HUES64 (cell line): ENCODE data around the gene RGL2.
A peak's percentile ranks its signal among the peaks of the same experiment; 100 is the strongest.

Experiments
- H3K27ac ChIP-seq: 2 replicates; pipeline ENCODE4 v1.7.0; 2013; ENCODE audit warnings: low read depth, low read length, inconsistent platforms
- H3K27me3 ChIP-seq: 2 replicates; pipeline ENCODE4 v1.6.1; 2013; ENCODE audit warnings: mild to moderate bottlenecking, low read length; ENCODE audit not compliant: insufficient read depth
- H3K36me3 ChIP-seq: 2 replicates; pipeline ENCODE4 v1.6.1; 2013; ENCODE audit warnings: mild to moderate bottlenecking, low read length; ENCODE audit not compliant: insufficient read depth
- H3K4me1 ChIP-seq: 2 replicates; pipeline ENCODE4 v1.6.1; 2013; ENCODE audit warnings: mild to moderate bottlenecking, low read length, moderate library complexity; ENCODE audit not compliant: insufficient read depth
- H3K4me3 ChIP-seq: 2 replicates; pipeline ENCODE4 v1.5.1; 2013; ENCODE audit warnings: mild to moderate bottlenecking, low read length, moderate library complexity
- H3K9ac ChIP-seq: 2 replicates; pipeline ENCODE4 v1.6.1; 2013; ENCODE audit warnings: mild to moderate bottlenecking, low read depth, low read length
- H3K9me3 ChIP-seq: 2 replicates; pipeline ENCODE4 v1.6.1; 2013; ENCODE audit warnings: low read depth, low read length; ENCODE audit not compliant: insufficient read depth
- WGBS: fragments of 150-250, 120-280 bp; methylation state at CpG from one replicate; pipeline ENCODE4 v1.1.7; 2013; ENCODE audit warnings: missing lambda C conversion rate; 5-methylcytosine and 5-hydroxymethylcytosine counted together

Gene RGL2

GRCh38 chr6:33330736-33331135 is 32.0 kb upstream of the RGL2 start:
- Histone ChIP-seq H3K4me1 (no peaks in the 10 kb centered on the region), H3K36me3 (no peaks in the 10 kb centered on the region), H3K27ac (no peak overlapping the region), H3K9me3 (no peaks in the 10 kb centered on the region), H3K4me3 (no peak overlapping the region), H3K27me3 (no peaks in the 10 kb centered on the region), H3K9ac (no peak overlapping the region)
- 92% methylated on average over 10 of the region's 10 CpGs for WGBS

DNA sequence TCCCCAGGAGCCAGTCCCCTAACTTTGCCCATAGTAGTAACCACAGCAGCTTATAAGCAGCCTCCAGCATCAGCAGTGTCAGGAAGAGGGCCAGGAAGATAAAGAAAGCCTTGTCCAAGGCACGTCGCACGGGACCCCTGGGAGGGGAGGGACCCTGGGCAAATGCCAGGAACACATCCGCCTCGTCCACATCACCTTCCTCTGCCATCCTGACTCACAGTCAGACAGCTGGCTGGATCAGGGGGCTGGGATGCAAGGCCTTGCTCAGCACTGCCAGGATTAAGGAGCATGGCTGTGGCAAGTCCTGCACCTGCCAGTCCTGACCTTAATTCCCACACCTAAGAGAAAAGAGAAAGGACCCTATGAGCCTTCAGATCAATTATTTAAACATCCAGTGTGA is 30.3 kb upstream of the RGL2 start:
- WGBS, result 86% methylated on average over 5 of the region's 5 CpGs

DNA sequence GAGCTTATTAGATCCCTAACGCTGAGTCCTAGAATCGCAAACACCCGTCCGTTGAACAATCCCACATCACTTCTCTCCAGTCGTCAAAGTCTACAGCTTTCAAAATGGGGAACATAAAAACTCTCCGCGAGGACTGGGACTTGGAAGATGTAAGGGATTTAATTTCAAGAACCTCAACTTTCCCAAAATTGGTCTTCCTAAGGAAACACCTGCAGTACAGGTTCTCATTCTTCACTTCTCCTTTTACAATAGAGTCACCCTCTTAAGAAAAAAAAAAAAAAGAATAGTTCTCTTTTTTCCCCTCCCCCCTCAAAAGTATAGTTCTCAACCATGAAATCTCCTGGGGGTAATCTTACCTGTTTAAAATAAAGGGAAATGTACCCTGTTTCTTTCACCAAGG is 25.4 kb upstream of the RGL2 start:
- WGBS, result 63% methylated on average over 7 of the region's 7 CpGs
- H3K27ac ChIP-seq, result no peak overlapping the region
- peaks cover 17% of the 10 kb centered on the region for H3K4me1 ChIP-seq
- peak overlapping the region; percentile 76 for H3K4me3 ChIP-seq
- peaks cover 24% of the 10 kb centered on the region for H3K36me3 ChIP-seq
- peak overlapping the region; percentile 37; the same call in 1 of the 2 replicates for H3K9ac ChIP-seq
- no peaks in the 10 kb centered on the region for H3K9me3 ChIP-seq
- no peaks in the 10 kb centered on the region for H3K27me3 ChIP-seq

More for the DNA sequence above, 30.3 kb upstream of the RGL2 start:
- H3K9ac ChIP-seq, result no peak overlapping the region
- H3K27me3 ChIP-seq, result no peaks in the 10 kb centered on the region
- H3K9me3 ChIP-seq, result no peaks in the 10 kb centered on the region
- H3K36me3 ChIP-seq, result no peaks in the 10 kb centered on the region
- no peak overlapping the region for H3K27ac ChIP-seq
- no peak overlapping the region for H3K4me3 ChIP-seq
- H3K4me1 ChIP-seq, result peaks cover 3% of the 10 kb centered on the region; the same call in 1 of the 2 replicates

DNA sequence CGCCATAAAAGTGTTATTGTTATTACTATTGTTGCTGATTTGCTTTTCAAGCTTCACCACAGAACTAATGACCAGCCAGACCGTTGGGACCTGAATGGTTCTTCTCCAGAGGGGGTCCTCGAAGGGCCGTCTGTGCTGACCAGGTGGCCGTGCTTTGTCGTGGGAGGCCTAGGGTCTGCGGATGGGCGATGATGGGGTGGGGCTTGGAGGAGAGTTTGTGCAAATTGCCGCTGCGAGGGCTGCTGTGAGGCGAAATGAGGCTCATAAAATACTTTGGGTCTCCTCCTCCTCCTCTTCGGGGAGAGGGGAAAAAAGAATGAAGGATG is 24.8 kb upstream of the RGL2 start:
- peak overlapping the region; percentile 76 for H3K4me3 ChIP-seq
- 4% methylated on average over 11 of the region's 12 CpGs for WGBS
- no peaks in the 10 kb centered on the region for H3K27me3 ChIP-seq
- H3K27ac ChIP-seq, result peak overlapping the region; percentile 80
- H3K9ac ChIP-seq, result peak overlapping the region; percentile 37
- peaks cover 21% of the 10 kb centered on the region for H3K4me1 ChIP-seq
- no peaks in the 10 kb centered on the region for H3K9me3 ChIP-seq
- peaks cover 29% of the 10 kb centered on the region for H3K36me3 ChIP-seq

DNA sequence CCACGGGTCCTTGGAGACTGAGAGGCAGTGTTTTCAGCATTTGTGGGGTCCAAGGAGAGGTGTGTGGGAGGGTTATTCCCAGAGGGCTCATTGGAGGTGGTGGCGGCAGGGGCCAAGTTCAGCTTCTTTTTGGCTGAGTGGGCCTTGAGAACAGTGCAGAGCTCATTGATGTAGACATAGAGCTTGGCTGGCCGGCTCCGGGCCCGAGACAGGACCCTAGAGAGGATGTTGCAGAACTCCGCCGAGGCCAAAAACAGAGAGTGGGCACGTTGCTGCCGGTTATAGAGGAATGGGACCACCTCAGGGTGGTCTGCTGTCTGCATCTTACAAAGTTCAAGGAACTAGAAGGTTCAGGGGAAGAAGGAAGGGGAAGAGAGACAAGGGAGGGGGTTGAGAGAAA is 22.5 kb upstream of the RGL2 start:
- peak overlapping the region; percentile 25; the same call in 1 of the 2 replicates for H3K27ac ChIP-seq
- no peaks in the 10 kb centered on the region for H3K9me3 ChIP-seq
- peak overlapping the region; percentile 76 for H3K4me3 ChIP-seq
- H3K27me3 ChIP-seq, result no peaks in the 10 kb centered on the region
- WGBS, result 86% methylated on average over 9 of the region's 9 CpGs
- H3K36me3 ChIP-seq, result peaks cover 33% of the 10 kb centered on the region
- peaks cover 25% of the 10 kb centered on the region for H3K4me1 ChIP-seq
- no peak overlapping the region for H3K9ac ChIP-seq

DNA sequence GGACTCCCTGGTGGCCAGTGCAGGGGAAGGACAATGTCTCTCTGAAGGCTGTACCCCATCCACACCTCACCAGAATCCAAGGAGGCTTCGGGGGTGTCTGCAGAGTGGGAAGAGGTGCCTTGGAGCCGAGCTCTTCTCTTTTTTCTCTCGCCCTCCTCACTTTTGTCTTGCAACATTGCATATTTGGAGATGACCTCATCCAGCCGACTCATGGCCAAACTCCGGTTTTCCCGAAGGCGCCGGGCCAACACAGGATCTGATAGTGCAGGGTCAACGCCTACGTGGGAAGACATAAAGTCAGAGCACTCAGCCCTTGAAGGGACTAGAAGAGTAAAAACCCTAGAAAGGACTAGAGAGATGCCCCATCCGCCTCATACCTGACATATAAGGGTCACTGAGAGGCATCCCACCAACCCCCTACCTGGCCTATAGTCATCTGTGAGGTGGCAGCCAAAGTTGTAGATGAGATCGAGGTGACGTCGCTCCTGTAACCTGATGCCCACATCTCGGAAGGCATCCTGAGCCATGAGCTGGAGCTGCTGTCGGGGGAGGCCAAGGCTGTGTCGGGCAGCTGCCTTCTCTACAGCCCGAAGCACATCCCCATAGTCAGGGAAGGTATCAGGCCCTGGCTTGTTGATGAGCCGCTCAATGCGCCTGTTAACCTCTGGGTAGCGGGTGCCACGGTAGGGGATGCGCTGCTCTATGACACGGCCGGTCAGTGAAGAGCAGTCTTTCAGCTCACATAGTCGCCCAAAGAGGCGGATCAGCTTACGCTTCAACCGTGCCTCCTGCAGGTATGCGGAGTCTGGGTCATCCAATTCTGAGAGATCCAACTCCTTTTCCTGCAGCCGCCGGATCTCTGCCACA is 21.8 kb upstream of the RGL2 start:
- WGBS, result 86% methylated on average over 32 of the region's 32 CpGs
- Histone ChIP-seq H3K36me3 (peaks cover 33% of the 10 kb centered on the region), H3K4me3 (peak overlapping the region; percentile 76; the same call in 1 of the 2 replicates), H3K27me3 (no peaks in the 10 kb centered on the region), H3K27ac (peak overlapping the region; percentile 25; the same call in 1 of the 2 replicates), H3K9me3 (no peaks in the 10 kb centered on the region), H3K4me1 (peaks cover 25% of the 10 kb centered on the region), H3K9ac (peak overlapping the region; percentile 14; the same call in 1 of the 2 replicates)

GRCh38 chr6:33319939-33320314 is 21.2 kb upstream of the RGL2 start:
- Histone ChIP-seq H3K9me3 (no peaks in the 10 kb centered on the region), H3K27me3 (no peaks in the 10 kb centered on the region), H3K9ac (no peak overlapping the region), H3K27ac (no peak overlapping the region; the same call in 1 of the 2 replicates), H3K36me3 (peaks cover 33% of the 10 kb centered on the region), H3K4me3 (no peak overlapping the region), H3K4me1 (peaks cover 25% of the 10 kb centered on the region)
- WGBS, result 94% methylated on average over 3 of the region's 3 CpGs

DNA sequence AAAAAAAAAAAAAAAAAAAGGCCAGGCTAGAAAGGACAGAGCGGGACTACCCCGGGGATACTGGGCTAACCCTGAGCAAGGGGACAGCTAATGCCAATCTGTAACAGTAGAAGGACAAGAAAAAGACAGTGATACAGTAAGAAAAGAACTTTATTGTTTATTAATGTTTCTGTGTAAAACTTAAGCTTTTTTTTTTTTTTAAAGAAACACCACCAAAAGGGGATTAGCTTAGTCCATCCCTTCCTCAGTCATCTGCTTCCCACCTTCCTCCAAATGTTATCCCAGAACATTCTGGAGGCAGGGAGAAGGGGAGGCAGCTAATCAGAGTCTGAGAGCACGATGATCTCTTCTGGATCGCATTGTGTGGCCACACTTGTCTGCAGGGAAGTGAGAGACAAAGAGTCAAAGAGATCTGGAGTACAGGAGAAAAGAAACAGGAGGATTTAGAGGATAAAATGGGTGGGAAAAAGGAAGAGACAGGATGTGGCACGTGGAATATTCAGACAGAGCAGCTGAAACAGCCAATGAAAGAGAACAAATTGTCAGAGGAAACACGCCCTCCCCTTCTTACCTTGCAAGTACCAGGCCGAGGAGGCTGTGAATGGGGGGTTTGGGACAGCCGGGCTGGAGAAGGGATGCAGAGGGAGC is 19.8 kb upstream of the RGL2 start:
- Histone ChIP-seq H3K27me3 (no peaks in the 10 kb centered on the region), H3K4me1 (peaks cover 21% of the 10 kb centered on the region), H3K36me3 (peaks cover 33% of the 10 kb centered on the region), H3K4me3 (peak overlapping the region; percentile 98), H3K9ac (peak overlapping the region; percentile 87), H3K9me3 (no peaks in the 10 kb centered on the region), H3K27ac (peak overlapping the region; percentile 93)
- WGBS, result 68% methylated on average over 8 of the region's 8 CpGs

GRCh38 chr6:33317669-33318425 is 19.1 kb upstream of the RGL2 start, which contains the start of gene ZBTB22:
TSS of gene ZBTB22 (minus strand) at chr6:33317744. CDS start at chr6:33316916, 828 bp downstream.
- Histone ChIP-seq H3K4me1 (peaks cover 21% of the 10 kb centered on the region), H3K27me3 (no peaks in the 10 kb centered on the region), H3K9me3 (no peaks in the 10 kb centered on the region), H3K27ac (peak within 1 kb of the TSS; percentile 93), H3K9ac (peak within 1 kb of the TSS; percentile 87), H3K36me3 (peaks cover 33% of the 10 kb centered on the region), H3K4me3 (peak within 1 kb of the TSS; percentile 98)
- 3% methylated on average over 43 of the region's 44 CpGs for WGBS

GRCh38 chr6:33317419-33317668 is 18.6 kb upstream of the RGL2 start:
- H3K9me3 ChIP-seq, result no peaks in the 10 kb centered on the region
- H3K4me1 ChIP-seq, result peaks cover 21% of the 10 kb centered on the region
- no peak overlapping the region for H3K9ac ChIP-seq
- H3K27ac ChIP-seq, result no peak overlapping the region; the same call in 1 of the 2 replicates
- H3K36me3 ChIP-seq, result peaks cover 33% of the 10 kb centered on the region
- no peaks in the 10 kb centered on the region for H3K27me3 ChIP-seq
- WGBS, result 3% methylated on average over 13 of the region's 27 CpGs
- H3K4me3 ChIP-seq, result peak overlapping the region; percentile 59
